ENCODE results near the gene EVX1.

The EVX1 gene

GRCh38 chr7:27213433-27214238 lies 29.0 kb upstream of the EVX1 start:
- no peak overlapping the region for H2AFZ ChIP-seq (ENCODE audit: low read length)
- H3K9ac ChIP-seq (ENCODE audit: low read length): no peak overlapping the region
- H3K4me1 ChIP-seq (ENCODE audit: insufficient read depth, low read length, severe bottlenecking): no peaks in the 10 kb centered on the region
- peaks cover 10% of the 10 kb centered on the region for H3K27me3 ChIP-seq (ENCODE audit: insufficient read depth, low read length)
- H4K20me1 ChIP-seq (ENCODE audit: insufficient read depth, low read length): no peaks in the 10 kb centered on the region
- H3K9me2 ChIP-seq (ENCODE audit: low read depth, low read length): no peaks in the 10 kb centered on the region
- no peaks in the 10 kb centered on the region for H3K9me3 ChIP-seq (ENCODE audit: low read length)
- no peaks in the 10 kb centered on the region for H3K36me3 ChIP-seq (ENCODE audit: insufficient read depth, low read length)
- H3K27ac ChIP-seq (ENCODE audit: low read depth, low read length, poor library complexity, severe bottlenecking): no peak overlapping the region
- H3K4me3 ChIP-seq (ENCODE audit: low read depth, low read length, poor library complexity, severe bottlenecking): no peak overlapping the region
- TF ChIP-seq CTCF (IDR thresholded peaks at IDR 0.05; ENCODE audit: low read length) (no peak), EZH2 (IDR thresholded peaks at IDR 0.05; ENCODE audit: borderline replicate concordance, low read length) (no peak)
- H3K79me2 ChIP-seq (ENCODE audit: insufficient read depth, low read length): no peaks in the 10 kb centered on the region
- H3F3A ChIP-seq (ENCODE audit: insufficient read depth, low read length): no peaks in the 10 kb centered on the region
- no peak overlapping the region for H3K4me2 ChIP-seq (ENCODE audit: low read length)

GRCh38 chr7:27214239-27214950 lies 28.2 kb upstream of the EVX1 start:
- H3K9me2 ChIP-seq (ENCODE audit: low read depth, low read length): no peaks in the 10 kb centered on the region
- H3K4me2 ChIP-seq (ENCODE audit: low read length): no peak overlapping the region
- peaks cover 8% of the 10 kb centered on the region; the same call in 1 of the 2 replicates for H3K27me3 ChIP-seq (ENCODE audit: insufficient read depth, low read length)
- no peak overlapping the region for H3K9ac ChIP-seq (ENCODE audit: low read length)
- H3K4me3 ChIP-seq (ENCODE audit: low read depth, low read length, poor library complexity, severe bottlenecking): no peak overlapping the region
- no peaks in the 10 kb centered on the region for H3F3A ChIP-seq (ENCODE audit: insufficient read depth, low read length)
- no peak overlapping the region for H3K27ac ChIP-seq (ENCODE audit: low read depth, low read length, poor library complexity, severe bottlenecking)
- H3K79me2 ChIP-seq (ENCODE audit: insufficient read depth, low read length): no peaks in the 10 kb centered on the region
- TF ChIP-seq CTCF (IDR thresholded peaks at IDR 0.05; ENCODE audit: low read length) (no peak), EZH2 (IDR thresholded peaks at IDR 0.05; ENCODE audit: borderline replicate concordance, low read length) (no peak)
- H2AFZ ChIP-seq (ENCODE audit: low read length): no peak overlapping the region
- H3K36me3 ChIP-seq (ENCODE audit: insufficient read depth, low read length): no peaks in the 10 kb centered on the region
- H3K9me3 ChIP-seq (ENCODE audit: low read length): no peaks in the 10 kb centered on the region
- no peaks in the 10 kb centered on the region for H4K20me1 ChIP-seq (ENCODE audit: insufficient read depth, low read length)
- no peaks in the 10 kb centered on the region for H3K4me1 ChIP-seq (ENCODE audit: insufficient read depth, low read length, severe bottlenecking)

- H3K4me2 ChIP-seq (ENCODE audit: low read length): no peak overlapping the region
- TF ChIP-seq CTCF (IDR thresholded peaks at IDR 0.05; ENCODE audit: low read length): no peak
- no peak for TF ChIP-seq EZH2 (IDR thresholded peaks at IDR 0.05; ENCODE audit: borderline replicate concordance, low read length)
- H3K36me3 ChIP-seq (ENCODE audit: insufficient read depth, low read length): no peaks in the 10 kb centered on the region
- H3K9me3 ChIP-seq (ENCODE audit: low read length): no peaks in the 10 kb centered on the region
- no peak overlapping the region for H2AFZ ChIP-seq (ENCODE audit: low read length)
- no peaks in the 10 kb centered on the region for H4K20me1 ChIP-seq (ENCODE audit: insufficient read depth, low read length)
- H3K27me3 ChIP-seq (ENCODE audit: insufficient read depth, low read length): peaks cover 8% of the 10 kb centered on the region; the same call in 1 of the 2 replicates
- no peaks in the 10 kb centered on the region for H3F3A ChIP-seq (ENCODE audit: insufficient read depth, low read length)
- no peak overlapping the region for H3K27ac ChIP-seq (ENCODE audit: low read depth, low read length, poor library complexity, severe bottlenecking)
- no peaks in the 10 kb centered on the region for H3K79me2 ChIP-seq (ENCODE audit: insufficient read depth, low read length)
- no peaks in the 10 kb centered on the region for H3K9me2 ChIP-seq (ENCODE audit: low read depth, low read length)
- no peak overlapping the region for H3K9ac ChIP-seq (ENCODE audit: low read length)
- peaks cover 2% of the 10 kb centered on the region for H3K4me1 ChIP-seq (ENCODE audit: insufficient read depth, low read length, severe bottlenecking)
- no peak overlapping the region for H3K4me3 ChIP-seq (ENCODE audit: low read depth, low read length, poor library complexity, severe bottlenecking)
Measured at GRCh38 chr7:27215356-27215755, 27.2 kb upstream of the EVX1 start.
